GM23338 (cell line): ENCODE measurements around the gene LAPTM5. TPM values are rescaled to one million over a fixed set of nuclear protein-coding genes. Genes with fewer than 3 reads are reported as not detected.

Source experiments
- ATAC-seq: fragments of 200-7000 bp; cut with Tn5 transposase; 3 replicates; pipeline ENCODE4 v1.9.1; 2020
- DNase-seq: peaks from one replicate; pipeline ENCODE4 v3.0.0-alpha.2; 2015; ENCODE audit warnings: low spot score
- H2AFZ ChIP-seq: fragments of 200-600 bp; sonication (generic); 2 replicates; pipeline ENCODE4 v1.8.0; 2016; ENCODE audit warnings: antibody characterized with exemption, mild to moderate bottlenecking, moderate library complexity
- H3F3A ChIP-seq: fragments of 200-600 bp; sonication (generic); replicated peaks from 2 replicates; pipeline ENCODE4 v1.8.0; 2017; ENCODE audit warnings: antibody characterized with exemption, mixed run types, low read depth
- H3K27ac ChIP-seq: fragments of 200-600 bp; sonication (generic); 2 replicates; pipeline ENCODE4 v1.6.1; 2016; ENCODE audit warnings: low read depth
- H3K27me3 ChIP-seq: fragments of 200-600 bp; sonication (generic); 2 replicates; pipeline ENCODE4 v1.8.0; 2016; ENCODE audit warnings: mild to moderate bottlenecking, mixed run types, moderate library complexity; ENCODE audit not compliant: insufficient read depth
- H3K36me3 ChIP-seq: fragments of 200-600 bp; sonication (generic); 2 replicates; pipeline ENCODE4 v1.8.0; 2016; ENCODE audit warnings: mild to moderate bottlenecking; ENCODE audit not compliant: insufficient read depth
- H3K4me1 ChIP-seq: fragments of 200-600 bp; sonication (generic); 2 replicates; pipeline ENCODE4 v1.8.0; 2016; ENCODE audit warnings: mild to moderate bottlenecking, moderate library complexity; ENCODE audit not compliant: insufficient read depth
- H3K4me2 ChIP-seq: fragments of 200-600 bp; sonication (generic); 2 replicates; pipeline ENCODE4 v1.7.1; 2017; ENCODE audit warnings: mixed run types
- H3K4me3 ChIP-seq: fragments of 200-600 bp; sonication (generic); 2 replicates; pipeline ENCODE4 v1.6.1; 2016; ENCODE audit warnings: mixed run types
- H3K79me2 ChIP-seq: fragments of 200-600 bp; sonication (generic); replicated peaks from 2 replicates; pipeline ENCODE4 v1.8.0; 2017; ENCODE audit warnings: mild to moderate bottlenecking; ENCODE audit not compliant: insufficient read depth
- H3K9me2 ChIP-seq: fragments of 200-600 bp; sonication (generic); 2 replicates; pipeline ENCODE4 v1.8.0; 2017; ENCODE audit not compliant: insufficient read depth
- H4K20me1 ChIP-seq: fragments of 200-600 bp; sonication (generic); replicated peaks from 2 replicates; pipeline ENCODE4 v1.8.0; 2017; ENCODE audit warnings: mild to moderate bottlenecking; ENCODE audit not compliant: insufficient read depth
- H3K27ac Mint-ChIP-seq: 2 replicates; pipeline ENCODE4 v1.8.0; 2020; ENCODE audit warnings: inconsistent platforms, mild to moderate bottlenecking, moderate library complexity, mixed read lengths
- H3K27me3 Mint-ChIP-seq: 3 replicates; pipeline ENCODE4 v1.8.0; 2022; ENCODE audit warnings: low read depth, mild to moderate bottlenecking, moderate library complexity, mixed read lengths, inconsistent platforms; ENCODE audit not compliant: insufficient read depth, poor library complexity
- H3K36me3 Mint-ChIP-seq: 3 replicates; pipeline ENCODE4 v1.8.0; 2021; ENCODE audit warnings: low read depth, mild to moderate bottlenecking, inconsistent platforms, moderate library complexity, mixed read lengths
- H3K4me1 Mint-ChIP-seq: 3 replicates; pipeline ENCODE4 v1.8.0; 2020; ENCODE audit warnings: mild to moderate bottlenecking, inconsistent platforms, mixed read lengths
- H3K4me3 Mint-ChIP-seq: 3 replicates; pipeline ENCODE4 v1.8.0; 2021; ENCODE audit warnings: moderate library complexity, mild to moderate bottlenecking, inconsistent platforms, mixed read lengths
- H3K9me3 Mint-ChIP-seq: 3 replicates; pipeline ENCODE4 v1.8.0; 2020; ENCODE audit warnings: moderate library complexity, mild to moderate bottlenecking, inconsistent platforms, mixed read lengths
- CREB1 ChIP-seq: fragments of 250-450 bp; sonication (Bioruptor Pico); IDR thresholded peaks from 2 replicates; pipeline ENCODE4 v1.5.0; 2020; ENCODE audit warnings: low read depth, mild to moderate bottlenecking, moderate library complexity
- ETS1 ChIP-seq: IDR thresholded peaks from 2 replicates; pipeline ENCODE4 v1.6.1; 2016; ENCODE audit warnings: antibody characterized with exemption
- EZH2 ChIP-seq: fragments of 200-600 bp; sonication (generic); IDR thresholded peaks from one replicate; pipeline ENCODE4 v1.8.0; 2017; ENCODE audit warnings: antibody characterized with exemption, mild to moderate bottlenecking, low read depth; ENCODE audit not compliant: unreplicated experiment
- EZH2phosphoT487 ChIP-seq: fragments of 200-600 bp; sonication (generic); IDR thresholded peaks from one replicate; pipeline ENCODE4 v1.8.1; 2018; ENCODE audit warnings: antibody characterized with exemption; ENCODE audit not compliant: unreplicated experiment
- JUNB ChIP-seq: IDR thresholded peaks from one replicate; pipeline ENCODE4 v1.6.1; 2016; ENCODE audit warnings: antibody characterized with exemption; ENCODE audit not compliant: unreplicated experiment
- POLR2AphosphoS5 ChIP-seq: IDR thresholded peaks from 2 replicates; pipeline ENCODE4 v1.6.1; 2016; ENCODE audit warnings: antibody characterized with exemption, low read depth
- STAT1 ChIP-seq: IDR thresholded peaks from one replicate; pipeline ENCODE4 v1.6.1; 2016; ENCODE audit warnings: antibody characterized with exemption; ENCODE audit not compliant: unreplicated experiment
- ZNF114 ChIP-seq: fragments of 250-450 bp; sonication (Bioruptor Pico); IDR thresholded peaks from 2 replicates; pipeline ENCODE4 v1.5.0; 2020; ENCODE audit warnings: mild to moderate bottlenecking, moderate library complexity
- ZNF331 ChIP-seq: fragments of 250-450 bp; sonication (Bioruptor Pico); IDR thresholded peaks from 2 replicates; pipeline ENCODE4 v1.5.0; 2020; ENCODE audit warnings: low read depth, mild to moderate bottlenecking, moderate library complexity
- ZNF462 ChIP-seq: fragments of 250-450 bp; sonication (Bioruptor Pico); IDR thresholded peaks from 2 replicates; pipeline ENCODE4 v1.5.0; 2020; ENCODE audit warnings: mild to moderate bottlenecking, moderate library complexity
- polyA plus RNA-seq: library from polyadenylated mRNA; unstranded; fragments of >200 nt; fragmentation: Nextera tagmentation; extraction: Ambion mirVana; gene quantifications from 2 replicates; pipeline ENCODE4 v1.2.1, GENCODE V29; 2016
- total RNA-seq: library from RNA; depleted of rRNA; stranded (reverse); fragments of >200 nt; shearing (Covaris generic); gene quantifications from 2 replicates; pipeline ENCODE4 v1.2.3, GENCODE V29; 2014
- TF ChIP-seq, protein P1 (sequence below): IDR thresholded peaks from one replicate; pipeline ENCODE4 v1.6.1; 2018; ENCODE audit warnings: antibody characterized with exemption; ENCODE audit not compliant: unreplicated experiment

The LAPTM5 gene
- total and polyA plus RNA-seq, 2 experiments from 2014 or later = 0.21 TPM; not detected in 1

- TF ChIP-seq ZNF462 (CRISPR knock-in tag) (no peak), JUNB (no peak), STAT1 (no peak)
Observed at GRCh38 chr1:30781906-30782305, 24.3 kb upstream of the LAPTM5 start (continued).

- Histone ChIP-seq H2AFZ (no peak overlapping the region), H3K4me2 (no peak overlapping the region), H4K20me1 (no peaks in the 10 kb centered on the region), H3F3A (no peaks in the 10 kb centered on the region), H3K36me3 (no peaks in the 10 kb centered on the region), H3K9me2 (no peaks in the 10 kb centered on the region), H3K27ac (no peak overlapping the region), H3K4me1 (peaks cover 10% of the 10 kb centered on the region; the same call in 1 of the 2 replicates), H3K4me3 (no peak overlapping the region), H3K27me3 (no peaks in the 10 kb centered on the region), H3K79me2 (no peaks in the 10 kb centered on the region)
- Mint-ChIP-seq H3K27ac (no peak overlapping the region), H3K36me3 (no peaks in the 10 kb centered on the region), H3K27me3 (peaks cover 6% of the 10 kb centered on the region), H3K9me3 (no peaks in the 10 kb centered on the region), H3K4me1 (peaks cover 12% of the 10 kb centered on the region; the same call in 2 of the 3 replicates), H3K4me3 (no peak overlapping the region)
- no peak for DNase-seq
- ATAC-seq = no peak
- TF ChIP-seq ETS1 = no peak
- TF ChIP-seq POLR2AphosphoS5 = no peak
- TF ChIP-seq CREB1 (CRISPR knock-in tag) = no peak
- no peak for TF ChIP-seq ZNF114 (CRISPR knock-in tag)
- TF ChIP-seq EZH2 = no peak
- no peak for TF ChIP-seq STAT1
- TF ChIP-seq, protein P1, sequence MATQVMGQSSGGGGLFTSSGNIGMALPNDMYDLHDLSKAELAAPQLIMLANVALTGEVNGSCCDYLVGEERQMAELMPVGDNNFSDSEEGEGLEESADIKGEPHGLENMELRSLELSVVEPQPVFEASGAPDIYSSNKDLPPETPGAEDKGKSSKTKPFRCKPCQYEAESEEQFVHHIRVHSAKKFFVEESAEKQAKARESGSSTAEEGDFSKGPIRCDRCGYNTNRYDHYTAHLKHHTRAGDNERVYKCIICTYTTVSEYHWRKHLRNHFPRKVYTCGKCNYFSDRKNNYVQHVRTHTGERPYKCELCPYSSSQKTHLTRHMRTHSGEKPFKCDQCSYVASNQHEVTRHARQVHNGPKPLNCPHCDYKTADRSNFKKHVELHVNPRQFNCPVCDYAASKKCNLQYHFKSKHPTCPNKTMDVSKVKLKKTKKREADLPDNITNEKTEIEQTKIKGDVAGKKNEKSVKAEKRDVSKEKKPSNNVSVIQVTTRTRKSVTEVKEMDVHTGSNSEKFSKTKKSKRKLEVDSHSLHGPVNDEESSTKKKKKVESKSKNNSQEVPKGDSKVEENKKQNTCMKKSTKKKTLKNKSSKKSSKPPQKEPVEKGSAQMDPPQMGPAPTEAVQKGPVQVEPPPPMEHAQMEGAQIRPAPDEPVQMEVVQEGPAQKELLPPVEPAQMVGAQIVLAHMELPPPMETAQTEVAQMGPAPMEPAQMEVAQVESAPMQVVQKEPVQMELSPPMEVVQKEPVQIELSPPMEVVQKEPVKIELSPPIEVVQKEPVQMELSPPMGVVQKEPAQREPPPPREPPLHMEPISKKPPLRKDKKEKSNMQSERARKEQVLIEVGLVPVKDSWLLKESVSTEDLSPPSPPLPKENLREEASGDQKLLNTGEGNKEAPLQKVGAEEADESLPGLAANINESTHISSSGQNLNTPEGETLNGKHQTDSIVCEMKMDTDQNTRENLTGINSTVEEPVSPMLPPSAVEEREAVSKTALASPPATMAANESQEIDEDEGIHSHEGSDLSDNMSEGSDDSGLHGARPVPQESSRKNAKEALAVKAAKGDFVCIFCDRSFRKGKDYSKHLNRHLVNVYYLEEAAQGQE = no peak
- TF ChIP-seq JUNB = no peak
- TF ChIP-seq ZNF331 (CRISPR knock-in tag) = no peak
- TF ChIP-seq EZH2phosphoT487 = no peak
Observed at GRCh38 chr1:30780409-30780808, 22.8 kb upstream of the LAPTM5 start.
